HG03280 (cell line): ENCODE data around the gene MLXIPL.
"Not testable (repeated sequence)": the region's sequence is repeated elsewhere in the genome, so short reads cannot be mapped to it uniquely, and the experiment has no call there.

Experiments used
- ATAC-seq: cut with Tn5 transposase; IDR thresholded peaks from one replicate; pipeline ENCODE4 v1.9.1; 2021; ENCODE audit warnings: mild to moderate bottlenecking, moderate library complexity; ENCODE audit not compliant: unreplicated experiment

MLXIPL gene

GRCh38 chr7:73582664-73583202 is 41.6 kb downstream of the MLXIPL start:
- ATAC-seq, result no peak

- ATAC-seq, result not testable (repeated sequence)
These were observed 43.3 kb downstream of the MLXIPL start for GRCh38 chr7:73581006-73581405.

GRCh38 chr7:73578342-73579128 is 45.8 kb downstream of the MLXIPL start, which contains the start of gene TBL2:
TBL2 (minus strand) TSS chr7:73578579; CDS start chr7:73578549, 30 bp downstream.
- peak; percentile 90 for ATAC-seq

GRCh38 chr7:73577627-73578341 is 46.5 kb downstream of the MLXIPL start:
- peak; percentile 16 for ATAC-seq

- no peak for ATAC-seq
These were observed 50.5 kb downstream of the MLXIPL start for GRCh38 chr7:73573791-73574190.

GRCh38 chr7:73573276-73573675 is 51.0 kb downstream of the MLXIPL start:
- no peak for ATAC-seq

GRCh38 chr7:73572767-73573186 is 51.5 kb downstream of the MLXIPL start:
- no peak for ATAC-seq

- ATAC-seq, result no peak
These were observed 53.3 kb downstream of the MLXIPL start for GRCh38 chr7:73570977-73571376.

GRCh38 chr7:73570521-73570920 is 53.8 kb downstream of the MLXIPL start:
- no peak for ATAC-seq

- ATAC-seq, result no peak
These were observed 55.2 kb downstream of the MLXIPL start for GRCh38 chr7:73569042-73569608.

GRCh38 chr7:73567846-73568685 is 56.3 kb downstream of the MLXIPL start:
- ATAC-seq, result no peak

GRCh38 chr7:73567140-73567539 is 57.2 kb downstream of the MLXIPL start:
- no peak for ATAC-seq

- not testable (repeated sequence) for ATAC-seq
These were observed 57.9 kb downstream of the MLXIPL start for GRCh38 chr7:73566431-73566830.

- ATAC-seq, result no peak
These were observed 58.5 kb downstream of the MLXIPL start for GRCh38 chr7:73565675-73566340.

- no peak for ATAC-seq
These were observed 64.0 kb downstream of the MLXIPL start for GRCh38 chr7:73560109-73560835.

- ATAC-seq, result peak; percentile 56
These were observed 66.7 kb downstream of the MLXIPL start, which contains the start of gene BCL7B for GRCh38 chr7:73557397-73558257. BCL7B (minus strand) TSS chr7:73557690; CDS start chr7:73557578, 112 bp downstream.

GRCh38 chr7:73557108-73557396 is 67.3 kb downstream of the MLXIPL start:
- ATAC-seq, result peak; percentile 89
